Left cardiac atrium (tissue), 4 donors: ENCODE data around the gene BCLAF1. TPM values are rescaled to one million over a fixed set of nuclear protein-coding genes. Genes with fewer than 3 reads are reported as not detected.
"Not testable (repeated sequence)": the region's sequence is repeated elsewhere in the genome, so short reads cannot be mapped to it uniquely, and the experiment has no call there.

Experiments used
- ATAC-seq, 2 donors: fragments of 200-7000 bp; cut with Tn5 transposase; one replicate each; pipeline ENCODE4 v1.9.1; 2020; ENCODE audit warnings: mild to moderate bottlenecking in 2 of 2, moderate library complexity in 2 of 2
- DNase-seq: peaks from one replicate; pipeline ENCODE4 v3.0.0-alpha.2; 2020
- intact Hi-C, 2 donors: fragments of 100-400 bp; cut with DNase I; formaldehyde crosslinking; loops; one replicate each; pipeline versions ENCODE4 v1.14.1 to v1.15.1; 2022 to 2023
- total RNA-seq, 2 donors: library from RNA; stranded (reverse); fragmentation: NEBNext Ultra II Directional; extraction: Animal tissue kit (Norgen Biotek cat#: 25700); gene quantifications; one replicate each; pipeline ENCODE4 v1.2.1, GENCODE V29; 2021
- donor health status: DM: no; HTN: yes; CAD: no.
- donor health status: DM: no; HTN: yes; CAD: no; lungs with severe emphysema.
- donor health status: DM: yes; HTN: yes; CAD: no.
- donor health status: Dilated cardiomyopathy.

BCLAF1 gene
- total RNA-seq, 2 donors from 2014 or later: 70.9 to 99.8 TPM

- intact Hi-C loops: loop anchor here in 1 of 2 donors (10.0 kb wide), 1 partner anchor 781 kb away; no protein-coding TSS in a partner anchor
- ATAC-seq: no peak
These were observed 25.9 kb upstream of the BCLAF1 start for GRCh38 chr6:136315594-136315993.

DNA sequence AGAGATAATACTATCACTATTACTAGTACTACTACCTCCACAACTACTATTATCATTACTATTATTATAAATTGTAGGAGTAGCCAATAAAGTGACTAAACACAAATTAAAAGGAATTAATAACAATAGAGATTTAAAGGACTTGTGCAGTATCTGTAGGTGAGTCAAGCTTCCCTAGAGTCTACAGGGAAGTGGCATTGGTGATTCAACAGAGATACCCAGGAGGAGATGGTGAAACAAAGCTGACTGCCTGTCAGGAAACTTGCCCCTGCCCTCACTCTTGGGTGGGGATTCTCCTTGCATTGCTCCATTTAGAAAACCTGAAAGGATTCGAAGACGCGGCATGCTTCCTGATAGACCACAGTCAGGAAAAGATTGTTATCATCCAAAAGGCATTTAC lies 23.3 kb upstream of the BCLAF1 start:
- ATAC-seq: no peak
- DNase-seq: no peak
- intact Hi-C loops: loop anchor here in 1 of 2 donors (10.0 kb wide), 1 partner anchor 778 kb away; no protein-coding TSS in a partner anchor

More at GRCh38 chr6:136315594-136315993, 25.9 kb upstream of the BCLAF1 start:
- DNase-seq: no peak

GRCh38 chr6:136309729-136310311 lies 20.2 kb upstream of the BCLAF1 start:
- ATAC-seq (no peak), DNase-seq (no peak)
- intact Hi-C loops: loop anchor here in 1 of 2 donors (10.0 kb wide), 1 partner anchor 775 kb away; no protein-coding TSS in a partner anchor

GRCh38 chr6:136309171-136309570 lies 19.5 kb upstream of the BCLAF1 start:
- DNase-seq (no peak), ATAC-seq (no peak)
- intact Hi-C loops: no loop called here

GRCh38 chr6:136308469-136308868 lies 18.8 kb upstream of the BCLAF1 start:
- ATAC-seq, DNase-seq, intact Hi-C loops: not testable (repeated sequence)

DNA sequence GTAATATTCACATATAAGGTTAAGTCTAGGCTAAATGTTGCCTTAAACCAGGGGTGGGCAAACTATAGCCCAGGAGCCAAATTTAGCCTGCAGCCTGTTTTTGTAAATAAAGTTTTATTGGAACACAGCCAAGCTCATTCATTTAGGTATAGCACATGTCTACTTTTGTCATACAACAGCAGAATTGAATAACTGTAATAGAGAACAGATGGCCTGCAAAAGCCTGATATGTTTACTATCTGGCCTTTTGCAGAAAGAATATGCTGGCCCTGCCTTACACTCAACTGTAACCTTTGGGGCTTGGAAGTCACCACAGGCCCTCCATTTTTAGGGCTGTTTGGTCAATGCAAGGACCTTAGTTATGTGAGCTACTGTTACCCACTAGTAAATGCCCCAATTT lies 17.7 kb upstream of the BCLAF1 start:
- DNase-seq (no peak), ATAC-seq (no peak)
- intact Hi-C loops: no loop called here

DNA sequence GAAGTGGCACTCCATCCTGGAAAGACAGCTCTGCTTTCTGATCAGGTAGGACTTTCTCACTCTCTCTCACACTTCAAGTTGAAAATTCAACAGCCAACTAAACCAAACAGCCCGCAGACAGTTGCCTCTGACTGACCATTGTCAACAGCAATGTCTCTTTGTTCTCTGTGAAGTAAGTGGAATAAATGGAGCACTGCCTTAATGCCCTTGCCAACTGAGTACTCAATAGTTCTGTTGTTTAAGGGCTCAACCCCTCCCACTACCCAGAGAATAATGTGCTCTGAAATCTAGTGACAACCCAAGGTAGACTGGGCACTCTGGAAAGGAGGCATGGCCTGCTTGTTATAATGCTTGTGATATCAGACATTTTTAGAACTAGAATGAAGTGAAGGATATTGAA lies 16.8 kb upstream of the BCLAF1 start:
- no peak for ATAC-seq
- intact Hi-C loops: no loop called here
- no peak for DNase-seq

GRCh38 chr6:136304410-136304809 lies 14.8 kb upstream of the BCLAF1 start:
- intact Hi-C loops: no loop called here

DNA sequence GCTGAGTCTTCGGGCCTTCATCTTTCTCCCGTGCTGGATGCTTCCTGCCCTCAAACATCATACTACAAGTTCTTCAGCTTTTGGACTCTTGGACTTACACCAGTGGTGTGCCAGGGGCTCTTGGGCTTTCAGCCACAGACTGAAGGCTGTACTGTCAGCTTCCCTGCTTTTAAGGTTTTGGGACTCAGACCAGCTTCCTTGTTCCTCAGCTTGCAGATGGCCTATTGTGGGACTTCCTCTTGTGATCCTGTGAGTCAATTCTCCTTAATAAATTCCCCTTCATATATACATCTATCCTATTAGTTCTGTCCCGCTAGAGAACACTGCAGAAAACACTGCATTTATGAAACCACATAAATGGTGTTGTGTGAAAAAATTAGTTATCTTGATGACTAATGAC lies 13.9 kb upstream of the BCLAF1 start:
- DNase-seq (no peak), ATAC-seq (no peak)
- intact Hi-C loops: no loop called here

More at GRCh38 chr6:136304410-136304809, 14.8 kb upstream of the BCLAF1 start:
- ATAC-seq (no peak), DNase-seq (no peak)

- DNase-seq (no peak), ATAC-seq (no peak)
- intact Hi-C loops: no loop called here
These were observed 5.0 kb upstream of the BCLAF1 start for GRCh38 chr6:136294621-136295020.

DNA sequence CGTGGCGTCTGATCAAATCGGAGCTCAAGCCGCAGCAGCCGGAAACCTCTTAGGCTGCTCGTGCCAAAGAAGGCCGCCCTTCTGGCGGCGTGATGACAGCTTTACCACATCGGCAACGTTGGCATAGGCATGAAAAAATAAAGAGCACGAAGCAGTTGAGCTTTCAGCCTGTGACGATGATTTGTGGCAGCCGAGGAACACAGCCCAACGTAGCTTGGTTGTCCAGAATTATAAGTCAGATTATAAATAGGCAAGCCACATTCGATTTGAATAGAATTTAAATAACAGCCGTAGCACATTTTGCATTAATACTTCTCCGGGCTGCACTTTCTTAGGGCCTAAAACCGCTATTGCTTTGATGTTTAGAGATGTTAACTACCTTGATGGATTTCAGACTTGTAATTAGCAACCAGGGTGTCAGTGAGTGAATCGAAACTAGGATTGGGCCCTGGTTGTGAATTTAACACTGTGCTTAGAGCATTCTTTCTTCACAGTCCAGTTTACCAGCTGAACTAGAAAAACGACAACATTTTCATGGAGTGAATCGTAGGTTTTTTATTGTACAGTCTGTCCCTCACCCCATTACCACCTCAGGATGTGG lies 864 bp upstream of the BCLAF1 start:
- DNase-seq: peak; percentile 87
- intact Hi-C loops: no loop called here
- ATAC-seq: peak; percentile 45 to 59

GRCh38 chr6:136289327-136289578 lies 393 bp downstream of the BCLAF1 start:
- peak; percentile 86 to 89 for ATAC-seq
- intact Hi-C loops: no loop called here
- peak; percentile 92 for DNase-seq

- intact Hi-C loops: no loop called here
- peak; percentile 38 to 72 for ATAC-seq
- DNase-seq: peak; percentile 83
These were observed 900 bp downstream of the BCLAF1 start for GRCh38 chr6:136288566-136289326.

- no peak for ATAC-seq
- intact Hi-C loops: loop anchor here in 1 of 2 donors (5.0 kb wide), 1 partner anchor 38 kb away; no protein-coding TSS in a partner anchor
These were observed 4.7 kb downstream of the BCLAF1 start for GRCh38 chr6:136284909-136285308.

DNA sequence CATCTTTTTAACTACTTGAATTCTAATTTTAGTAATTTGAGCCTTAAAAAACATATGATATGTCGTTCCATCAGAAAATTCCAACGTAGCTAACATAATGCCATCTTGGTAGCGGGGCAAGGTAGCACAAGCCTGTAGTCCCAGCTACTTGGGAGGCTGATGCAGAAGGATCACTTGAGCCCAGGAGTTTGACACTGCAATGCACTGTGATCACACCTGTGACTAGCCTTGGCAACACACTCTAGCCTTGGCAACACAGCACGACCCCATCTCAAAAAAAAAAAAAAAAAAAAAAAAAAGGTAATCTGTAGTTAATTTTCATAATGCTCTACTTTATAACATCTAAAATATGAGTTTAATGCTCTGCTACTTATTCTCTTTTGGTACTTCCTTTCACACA lies 6.7 kb downstream of the BCLAF1 start:
- intact Hi-C loops: loop anchor here in 1 of 2 donors (5.0 kb wide), 1 partner anchor 36 kb away; no protein-coding TSS in a partner anchor
- no peak for DNase-seq
- ATAC-seq: no peak

More at GRCh38 chr6:136284909-136285308, 4.7 kb downstream of the BCLAF1 start:
- no peak for DNase-seq

- intact Hi-C loops: loop anchor here in 1 of 2 donors (5.0 kb wide), 1 partner anchor 33 kb away; no protein-coding TSS in a partner anchor
- ATAC-seq (peak in 1 of 2 donors; percentile 46), DNase-seq (no peak)
These were observed 9.5 kb downstream of the BCLAF1 start for GRCh38 chr6:136280032-136280609.

GRCh38 chr6:136274062-136274461 lies 15.6 kb downstream of the BCLAF1 start:
- ATAC-seq (no peak), DNase-seq (no peak)
- intact Hi-C loops: no loop called here

DNA sequence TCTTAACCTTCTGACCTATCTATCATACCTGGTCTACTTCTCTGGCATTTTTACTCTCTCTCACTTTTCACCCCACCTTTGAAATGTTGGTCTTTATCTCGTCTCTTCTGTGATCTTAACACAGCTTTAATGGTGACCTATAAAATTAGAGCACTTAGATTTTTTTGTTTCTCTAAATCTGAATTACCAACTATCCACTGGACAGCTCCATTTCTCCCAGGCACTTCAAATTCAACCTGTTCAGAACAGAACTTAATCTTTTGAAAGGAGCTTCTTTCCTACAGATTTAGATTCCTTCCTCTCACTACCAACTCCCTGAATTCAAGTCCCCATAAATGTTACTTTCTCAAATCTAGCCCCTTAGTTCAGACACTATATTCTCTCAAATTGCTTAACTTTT lies 24.5 kb downstream of the BCLAF1 start:
- intact Hi-C loops: no loop called here
- ATAC-seq (no peak), DNase-seq (no peak)

DNA sequence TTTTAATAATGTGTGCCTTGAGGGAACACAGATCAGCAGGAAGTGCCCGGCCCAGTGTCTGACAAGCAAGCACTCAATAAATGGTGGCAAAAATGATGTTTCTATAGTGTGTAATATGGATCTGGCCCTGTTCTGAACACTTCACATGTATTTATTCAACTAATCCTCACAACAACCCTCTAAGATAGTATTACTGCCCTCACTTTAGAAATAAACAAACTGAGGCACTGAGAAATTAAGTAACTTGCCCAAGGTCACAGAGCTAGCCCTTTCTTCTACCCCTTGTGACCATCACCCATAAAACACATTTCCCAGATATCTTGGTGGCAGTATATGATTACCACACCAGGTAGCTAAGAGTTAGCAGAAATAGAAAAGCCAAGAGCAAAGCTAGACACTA lies 26.7 kb downstream of the BCLAF1 start:
- intact Hi-C loops: no loop called here
- DNase-seq: no peak
- ATAC-seq: no peak
